ENCODE measurements around the gene YEATS4.

YEATS4 gene

GRCh38 chr12:69386921-69387320 is 27.4 kb downstream of the YEATS4 start:
- Histone ChIP-seq H3K4me1 (ENCODE audit: low read length) (peaks cover 14% of the 10 kb centered on the region), H3K9ac (ENCODE audit: low read length) (no peak overlapping the region), H4K20me1 (ENCODE audit: insufficient read depth, low read length) (peaks cover 5% of the 10 kb centered on the region; the same call in 1 of the 2 replicates), H3K9me3 (ENCODE audit: insufficient read depth, low read length) (no peaks in the 10 kb centered on the region), H2AFZ (ENCODE audit: low read depth, low read length) (no peak overlapping the region), H3K4me3 (ENCODE audit: low read length) (no peak overlapping the region), H3K27me3 (ENCODE audit: low read depth, low read length) (no peaks in the 10 kb centered on the region), H3K79me2 (ENCODE audit: low read length) (peaks cover 4% of the 10 kb centered on the region; the same call in 1 of the 2 replicates), H3K27ac (ENCODE audit: low read length) (no peak overlapping the region), H3K4me2 (ENCODE audit: low read length) (no peak overlapping the region), H3K36me3 (replicated peaks; ENCODE audit: low read depth, low read length) (peaks cover 23% of the 10 kb centered on the region)
- TF ChIP-seq EZH2phosphoT487 (IDR thresholded peaks at IDR 0.05; ENCODE audit: low read depth): no peak
- no peak for TF ChIP-seq CTCF (IDR thresholded peaks at IDR 0.05; ENCODE audit: low read depth, low read length)

GRCh38 chr12:69388371-69388770 is 28.8 kb downstream of the YEATS4 start:
- H3K36me3 ChIP-seq (replicated peaks; ENCODE audit: low read depth, low read length): peaks cover 30% of the 10 kb centered on the region
- peaks cover 5% of the 10 kb centered on the region; the same call in 1 of the 2 replicates for H4K20me1 ChIP-seq (ENCODE audit: insufficient read depth, low read length)
- H3K4me1 ChIP-seq (ENCODE audit: low read length): peaks cover 27% of the 10 kb centered on the region
- no peaks in the 10 kb centered on the region for H3K27me3 ChIP-seq (ENCODE audit: low read depth, low read length)
- H3K9me3 ChIP-seq (ENCODE audit: insufficient read depth, low read length): no peaks in the 10 kb centered on the region
- no peak overlapping the region for H3K27ac ChIP-seq (ENCODE audit: low read length)
- H3K9ac ChIP-seq (ENCODE audit: low read length): no peak overlapping the region
- no peak overlapping the region for H3K4me2 ChIP-seq (ENCODE audit: low read length)
- peaks cover 8% of the 10 kb centered on the region for H3K79me2 ChIP-seq (ENCODE audit: low read length)
- no peak overlapping the region for H2AFZ ChIP-seq (ENCODE audit: low read depth, low read length)
- no peak overlapping the region for H3K4me3 ChIP-seq (ENCODE audit: low read length)
- TF ChIP-seq EZH2phosphoT487 (IDR thresholded peaks at IDR 0.05; ENCODE audit: low read depth) (no peak), CTCF (IDR thresholded peaks at IDR 0.05; ENCODE audit: low read depth, low read length) (peak; percentile 59)

- TF ChIP-seq CTCF (IDR thresholded peaks at IDR 0.05; ENCODE audit: low read depth, low read length) (no peak), EZH2phosphoT487 (IDR thresholded peaks at IDR 0.05; ENCODE audit: low read depth) (no peak)
- no peaks in the 10 kb centered on the region for H3K27me3 ChIP-seq (ENCODE audit: low read depth, low read length)
- no peak overlapping the region for H3K9ac ChIP-seq (ENCODE audit: low read length)
- no peaks in the 10 kb centered on the region for H3K9me3 ChIP-seq (ENCODE audit: insufficient read depth, low read length)
- peaks cover 8% of the 10 kb centered on the region for H3K79me2 ChIP-seq (ENCODE audit: low read length)
- no peak overlapping the region for H3K27ac ChIP-seq (ENCODE audit: low read length)
- H4K20me1 ChIP-seq (ENCODE audit: insufficient read depth, low read length): peaks cover 5% of the 10 kb centered on the region; the same call in 1 of the 2 replicates
- no peak overlapping the region for H3K4me2 ChIP-seq (ENCODE audit: low read length)
- H3K36me3 ChIP-seq (replicated peaks; ENCODE audit: low read depth, low read length): peaks cover 39% of the 10 kb centered on the region
- H3K4me3 ChIP-seq (ENCODE audit: low read length): no peak overlapping the region
- no peak overlapping the region for H2AFZ ChIP-seq (ENCODE audit: low read depth, low read length)
- peaks cover 30% of the 10 kb centered on the region for H3K4me1 ChIP-seq (ENCODE audit: low read length)
Observed at GRCh38 chr12:69389831-69390230, 30.3 kb downstream of the YEATS4 start.

GRCh38 chr12:69392179-69392928 is 32.8 kb downstream of the YEATS4 start:
- no peak overlapping the region for H3K9ac ChIP-seq (ENCODE audit: low read length)
- peaks cover 24% of the 10 kb centered on the region for H3K4me1 ChIP-seq (ENCODE audit: low read length)
- peaks cover 5% of the 10 kb centered on the region; the same call in 1 of the 2 replicates for H4K20me1 ChIP-seq (ENCODE audit: insufficient read depth, low read length)
- peak overlapping the region; percentile 25; the same call in 1 of the 2 replicates for H3K4me3 ChIP-seq (ENCODE audit: low read length)
- H3K27ac ChIP-seq (ENCODE audit: low read length): peak overlapping the region; percentile 66
- peaks cover 9% of the 10 kb centered on the region; the same call in 1 of the 2 replicates for H3K9me3 ChIP-seq (ENCODE audit: insufficient read depth, low read length)
- H3K36me3 ChIP-seq (replicated peaks; ENCODE audit: low read depth, low read length): peaks cover 51% of the 10 kb centered on the region
- H3K27me3 ChIP-seq (ENCODE audit: low read depth, low read length): no peaks in the 10 kb centered on the region
- H3K4me2 ChIP-seq (ENCODE audit: low read length): peak overlapping the region; percentile 61
- no peak for TF ChIP-seq EZH2phosphoT487 (IDR thresholded peaks at IDR 0.05; ENCODE audit: low read depth)
- TF ChIP-seq CTCF (IDR thresholded peaks at IDR 0.05; ENCODE audit: low read depth, low read length): no peak
- peaks cover 8% of the 10 kb centered on the region for H3K79me2 ChIP-seq (ENCODE audit: low read length)
- no peak overlapping the region for H2AFZ ChIP-seq (ENCODE audit: low read depth, low read length)

All from OCI-LY3 (cell line).